HG02763 (cell line): Measurements from ENCODE around the gene HNRNPCL1.
"Not testable (repeated sequence)": the region's sequence is repeated elsewhere in the genome, so short reads cannot be mapped to it uniquely, and the experiment has no call there.

Experiments
- ATAC-seq: cut with Tn5 transposase; IDR thresholded peaks from one replicate; pipeline ENCODE4 v1.9.1; 2021; ENCODE audit warnings: mild to moderate bottlenecking, moderate library complexity; ENCODE audit not compliant: unreplicated experiment

Gene HNRNPCL1

GRCh38 chr1:12848620-12849019, at the start of gene HNRNPCL1:
HNRNPCL1 (minus strand) TSS chr1:12848720; CDS start chr1:12848289, 431 bp downstream.
- not testable (repeated sequence) for ATAC-seq

- not testable (repeated sequence) for ATAC-seq
Measured at GRCh38 chr1:12898170-12898569, 49.6 kb upstream of the HNRNPCL1 start, which contains the start of gene PRAMEF10. PRAMEF10 (minus strand) TSS chr1:12898270; CDS start chr1:12895847, 2,423 bp downstream.

DNA sequence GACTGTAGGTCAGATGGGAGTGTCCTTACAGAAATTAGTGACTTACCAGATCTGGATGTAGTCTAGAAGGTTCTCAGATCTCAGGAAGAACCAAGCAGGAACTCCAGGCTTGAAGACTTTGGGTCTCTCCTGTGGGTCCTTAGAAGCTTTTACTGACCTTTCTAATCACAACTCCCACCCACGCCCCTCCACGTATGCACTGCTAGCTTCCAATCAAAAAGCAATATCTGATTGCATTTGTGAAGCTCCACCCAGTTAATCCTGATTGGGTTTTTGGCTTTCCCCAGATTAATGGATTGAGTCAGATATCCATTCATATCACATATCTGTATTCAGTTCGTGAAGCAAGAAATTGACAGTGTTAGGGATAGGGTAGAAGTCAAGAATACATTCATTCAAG, 37.6 kb upstream of the HNRNPCL1 start, which contains the start of gene PRAMEF4:
PRAMEF4 (minus strand) TSS at position 101 of the 400 bp plus-strand sequence. CDS start 2,807 bp downstream, outside the sequence.
- not testable (repeated sequence) for ATAC-seq

- ATAC-seq, result not testable (repeated sequence)
Measured at GRCh38 chr1:12878453-12878852, 29.9 kb upstream of the HNRNPCL1 start.

GRCh38 chr1:12863131-12863880, 14.8 kb upstream of the HNRNPCL1 start:
- not testable (repeated sequence) for ATAC-seq

GRCh38 chr1:12856786-12857185, 8.3 kb upstream of the HNRNPCL1 start, which contains the start of gene PRAMEF2:
PRAMEF2 (plus strand) TSS chr1:12857086; CDS start chr1:12859010, 1,924 bp downstream.
- not testable (repeated sequence) for ATAC-seq

GRCh38 chr1:12851779-12852178, 3.3 kb upstream of the HNRNPCL1 start:
- ATAC-seq, result no peak

DNA sequence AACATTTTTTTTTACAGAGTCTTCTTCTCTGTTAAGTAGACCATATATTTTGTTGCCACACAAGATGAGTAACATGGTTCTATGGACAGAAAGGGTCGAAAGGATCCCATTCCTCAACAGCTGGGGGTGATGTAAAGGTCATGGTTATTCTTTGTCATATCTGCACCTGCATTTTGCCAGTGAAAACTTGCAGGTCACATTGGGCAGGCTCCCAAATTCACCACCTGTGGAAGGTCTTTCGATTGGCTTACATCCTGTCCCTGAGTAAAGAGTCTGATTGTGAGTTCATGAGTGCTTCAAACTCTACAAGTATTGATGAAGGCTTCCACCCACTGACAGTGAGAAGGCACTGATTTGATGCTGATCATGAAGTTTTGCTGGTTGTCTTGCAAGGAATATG, 15.3 kb downstream of the HNRNPCL1 start:
- ATAC-seq, result not testable (repeated sequence)

DNA sequence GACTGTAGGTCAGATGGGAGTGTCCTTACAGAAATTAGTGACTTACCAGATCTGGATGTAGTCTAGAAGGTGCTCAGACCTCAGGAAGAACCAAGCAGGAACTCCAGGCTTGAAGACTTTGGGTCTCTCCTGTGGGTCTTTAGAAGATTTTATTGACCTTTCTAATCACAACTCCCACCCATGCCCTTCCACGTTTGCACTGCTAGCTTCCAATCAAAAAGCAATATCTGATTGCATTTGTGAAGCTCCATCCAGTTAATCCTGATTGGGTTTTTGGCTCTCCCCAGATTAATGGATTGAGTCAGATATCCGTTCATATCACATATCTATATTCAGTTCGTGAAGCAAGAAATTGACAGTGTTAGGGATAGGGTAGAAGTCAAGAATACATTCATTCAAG, 17.2 kb downstream of the HNRNPCL1 start, which contains the start of gene PRAMEF11:
PRAMEF11 (minus strand) TSS at position 101 of the 400 bp plus-strand sequence. CDS start 2,621 bp downstream, outside the sequence.
- ATAC-seq, result not testable (repeated sequence)

GRCh38 chr1:12819061-12819460, 29.5 kb downstream of the HNRNPCL1 start:
- not testable (repeated sequence) for ATAC-seq

DNA sequence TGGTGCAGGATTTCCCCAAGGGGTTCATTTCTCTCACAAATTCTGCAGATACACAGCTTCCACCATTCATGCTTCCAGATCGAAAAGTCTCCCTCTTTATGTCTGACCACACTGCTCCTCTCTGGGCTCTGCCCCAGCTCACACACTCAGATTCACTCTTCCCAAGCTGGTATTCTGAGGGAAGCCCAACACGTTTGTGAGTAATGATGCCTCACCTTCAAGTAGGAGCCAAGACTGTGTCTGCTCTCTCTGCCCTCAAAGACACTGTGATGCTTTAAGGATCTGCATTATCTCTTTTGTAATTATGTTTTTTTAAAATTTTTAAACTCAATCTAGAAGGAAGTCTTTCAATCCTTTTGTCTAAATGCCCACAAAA, 37.1 kb downstream of the HNRNPCL1 start:
- ATAC-seq, result no peak

DNA sequence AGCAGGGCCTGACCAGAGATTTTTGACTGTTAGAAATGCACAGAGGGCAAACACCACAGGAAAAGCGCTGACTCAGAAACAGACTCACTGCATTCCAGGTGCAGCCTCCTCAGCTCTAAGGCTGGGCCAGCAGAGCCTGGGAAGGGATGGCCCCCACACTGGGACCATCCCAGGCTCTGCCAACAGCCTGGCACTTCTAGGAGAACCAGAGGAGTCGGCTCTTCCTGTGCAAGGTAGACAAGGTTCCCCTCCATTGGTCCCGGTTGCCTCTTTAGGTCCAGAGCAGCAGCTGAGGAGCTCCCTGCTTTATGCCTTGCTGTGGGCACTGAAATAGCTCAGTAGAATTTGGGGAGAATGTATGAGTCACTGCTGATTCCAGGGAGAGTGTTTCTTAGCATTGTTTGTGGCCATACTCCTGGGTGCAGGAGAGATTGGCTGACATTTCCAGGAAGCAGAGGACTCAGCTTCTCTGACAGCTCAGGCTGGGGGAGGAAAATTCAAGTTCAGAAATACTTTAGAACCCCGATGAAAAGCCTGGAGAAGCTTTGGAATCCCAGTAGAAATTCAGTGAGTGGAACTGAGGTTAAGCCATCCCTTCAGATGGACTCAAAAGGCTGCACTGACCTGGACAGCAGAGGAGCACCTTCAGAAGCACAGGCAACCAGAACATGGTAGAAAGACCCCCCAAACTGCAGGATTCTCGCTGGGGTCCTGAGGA, 37.7 kb downstream of the HNRNPCL1 start:
- ATAC-seq, result no peak

DNA sequence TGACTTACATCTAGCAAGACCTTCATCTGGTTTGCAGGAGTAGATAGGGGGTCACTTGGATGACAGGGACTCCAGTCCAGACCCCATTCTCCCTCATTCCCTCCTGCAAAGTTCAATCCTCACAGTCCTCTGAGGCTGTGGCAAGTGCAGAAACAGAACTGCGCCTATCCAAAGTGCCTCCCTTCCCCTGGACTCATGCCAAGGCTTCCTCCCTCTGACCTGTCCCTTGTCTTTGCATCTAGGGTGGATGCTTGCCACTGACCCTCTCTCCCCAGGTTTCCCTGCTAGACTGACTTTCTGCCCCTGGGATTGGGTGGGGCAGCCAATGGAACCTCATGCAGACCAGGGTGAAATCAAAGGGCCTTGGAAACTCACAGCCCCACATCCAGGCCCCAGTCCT, 38.6 kb downstream of the HNRNPCL1 start:
- ATAC-seq, result no peak

- no peak for ATAC-seq
Measured at GRCh38 chr1:12799730-12800129, 48.8 kb downstream of the HNRNPCL1 start.

- no peak for ATAC-seq
Measured at GRCh38 chr1:12798911-12799310, 49.6 kb downstream of the HNRNPCL1 start.
